ENCODE data around the gene RPS6KB2. TPM values are rescaled to one million over a fixed set of nuclear protein-coding genes. Genes with fewer than 3 reads are reported as not detected.

The RPS6KB2 gene
- total and polyA plus RNA-seq, 2 experiments from 2014 or later, result 65.0 to 105 TPM

GRCh38 chr11:67397536-67397935, 30.8 kb upstream of the RPS6KB2 start:
- 73% methylated on average over 6 of the region's 6 CpGs for WGBS (ENCODE audit: low lambda C conversion rate, missing lambda C conversion rate)
- Histone ChIP-seq H2AFZ (no peak overlapping the region), H3K27ac (no peak overlapping the region), H3K27me3 (no peaks in the 10 kb centered on the region), H3K4me1 (ENCODE audit: insufficient read depth) (peaks cover 15% of the 10 kb centered on the region), H3K36me3 (replicated peaks; ENCODE audit: insufficient read depth, low read depth) (no peaks in the 10 kb centered on the region), H3K9me3 (ENCODE audit: low read depth) (no peaks in the 10 kb centered on the region), H4K20me1 (ENCODE audit: insufficient read depth, poor library complexity, severe bottlenecking) (peaks cover 11% of the 10 kb centered on the region), H3K4me2 (no peak overlapping the region), H3K9me2 (replicated peaks; ENCODE audit: insufficient read depth) (no peaks in the 10 kb centered on the region), H3K4me3 (no peak overlapping the region), H3K79me2 (peaks cover 29% of the 10 kb centered on the region)
- no peak for TF ChIP-seq EZH2 (IDR thresholded peaks at IDR 0.05; ENCODE audit: borderline replicate concordance)
- DNase-seq (ENCODE audit: low spot score), result no peak

DNA sequence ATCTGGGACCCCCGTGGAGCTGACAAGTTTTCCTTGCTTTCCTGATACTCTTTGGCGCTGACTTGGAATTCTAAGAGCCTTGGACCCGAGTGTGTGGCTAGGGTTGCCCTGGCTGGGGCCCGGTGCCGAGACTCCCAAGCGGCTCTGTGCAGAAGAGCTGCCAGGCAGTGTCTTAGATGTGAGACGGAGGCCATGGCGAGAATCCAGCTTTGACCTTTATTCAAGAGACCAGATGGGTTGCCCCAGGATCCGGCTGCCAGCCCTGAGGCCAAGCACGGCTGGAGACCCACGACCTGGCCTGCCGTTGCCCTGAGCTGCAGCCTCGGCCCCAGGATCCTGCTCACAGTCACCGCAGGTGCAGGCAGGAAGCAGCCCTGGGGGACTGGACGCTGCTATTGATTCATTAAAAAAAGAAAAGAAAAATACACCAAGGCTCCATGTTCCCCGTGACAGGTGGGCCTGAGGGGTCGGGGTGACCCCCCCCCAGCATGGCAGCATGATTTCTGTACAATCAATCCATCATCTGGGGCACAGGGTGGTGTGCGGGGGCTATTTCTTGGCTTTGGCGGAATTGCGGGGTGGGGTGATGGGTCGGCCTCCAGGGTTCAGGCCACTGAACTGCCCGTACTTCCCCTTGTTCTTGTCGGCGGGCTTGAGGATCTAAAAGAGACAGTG, 30.2 kb upstream of the RPS6KB2 start:
- Histone ChIP-seq H3K4me1 (ENCODE audit: insufficient read depth) (peaks cover 15% of the 10 kb centered on the region), H3K4me3 (no peak overlapping the region), H3K79me2 (peaks cover 28% of the 10 kb centered on the region), H4K20me1 (ENCODE audit: insufficient read depth, poor library complexity, severe bottlenecking) (peaks cover 11% of the 10 kb centered on the region), H2AFZ (no peak overlapping the region), H3K9me3 (ENCODE audit: low read depth) (no peaks in the 10 kb centered on the region), H3K27ac (no peak overlapping the region), H3K9me2 (replicated peaks; ENCODE audit: insufficient read depth) (no peaks in the 10 kb centered on the region), H3K36me3 (replicated peaks; ENCODE audit: insufficient read depth, low read depth) (no peaks in the 10 kb centered on the region), H3K4me2 (no peak overlapping the region), H3K27me3 (no peaks in the 10 kb centered on the region)
- WGBS (ENCODE audit: low lambda C conversion rate, missing lambda C conversion rate), result 92% methylated on average over 24 of the region's 24 CpGs
- TF ChIP-seq, protein P1, sequence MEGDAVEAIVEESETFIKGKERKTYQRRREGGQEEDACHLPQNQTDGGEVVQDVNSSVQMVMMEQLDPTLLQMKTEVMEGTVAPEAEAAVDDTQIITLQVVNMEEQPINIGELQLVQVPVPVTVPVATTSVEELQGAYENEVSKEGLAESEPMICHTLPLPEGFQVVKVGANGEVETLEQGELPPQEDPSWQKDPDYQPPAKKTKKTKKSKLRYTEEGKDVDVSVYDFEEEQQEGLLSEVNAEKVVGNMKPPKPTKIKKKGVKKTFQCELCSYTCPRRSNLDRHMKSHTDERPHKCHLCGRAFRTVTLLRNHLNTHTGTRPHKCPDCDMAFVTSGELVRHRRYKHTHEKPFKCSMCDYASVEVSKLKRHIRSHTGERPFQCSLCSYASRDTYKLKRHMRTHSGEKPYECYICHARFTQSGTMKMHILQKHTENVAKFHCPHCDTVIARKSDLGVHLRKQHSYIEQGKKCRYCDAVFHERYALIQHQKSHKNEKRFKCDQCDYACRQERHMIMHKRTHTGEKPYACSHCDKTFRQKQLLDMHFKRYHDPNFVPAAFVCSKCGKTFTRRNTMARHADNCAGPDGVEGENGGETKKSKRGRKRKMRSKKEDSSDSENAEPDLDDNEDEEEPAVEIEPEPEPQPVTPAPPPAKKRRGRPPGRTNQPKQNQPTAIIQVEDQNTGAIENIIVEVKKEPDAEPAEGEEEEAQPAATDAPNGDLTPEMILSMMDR (IDR thresholded peaks at IDR 0.05; ENCODE audit: poor library complexity), result no peak
- TF ChIP-seq EZH2 (IDR thresholded peaks at IDR 0.05; ENCODE audit: borderline replicate concordance) (no peak), EZH2phosphoT487 (IDR thresholded peaks at IDR 0.05; ENCODE audit: low read depth, severe bottlenecking, unreplicated experiment) (no peak)
- no peak for DNase-seq (ENCODE audit: low spot score)

DNA sequence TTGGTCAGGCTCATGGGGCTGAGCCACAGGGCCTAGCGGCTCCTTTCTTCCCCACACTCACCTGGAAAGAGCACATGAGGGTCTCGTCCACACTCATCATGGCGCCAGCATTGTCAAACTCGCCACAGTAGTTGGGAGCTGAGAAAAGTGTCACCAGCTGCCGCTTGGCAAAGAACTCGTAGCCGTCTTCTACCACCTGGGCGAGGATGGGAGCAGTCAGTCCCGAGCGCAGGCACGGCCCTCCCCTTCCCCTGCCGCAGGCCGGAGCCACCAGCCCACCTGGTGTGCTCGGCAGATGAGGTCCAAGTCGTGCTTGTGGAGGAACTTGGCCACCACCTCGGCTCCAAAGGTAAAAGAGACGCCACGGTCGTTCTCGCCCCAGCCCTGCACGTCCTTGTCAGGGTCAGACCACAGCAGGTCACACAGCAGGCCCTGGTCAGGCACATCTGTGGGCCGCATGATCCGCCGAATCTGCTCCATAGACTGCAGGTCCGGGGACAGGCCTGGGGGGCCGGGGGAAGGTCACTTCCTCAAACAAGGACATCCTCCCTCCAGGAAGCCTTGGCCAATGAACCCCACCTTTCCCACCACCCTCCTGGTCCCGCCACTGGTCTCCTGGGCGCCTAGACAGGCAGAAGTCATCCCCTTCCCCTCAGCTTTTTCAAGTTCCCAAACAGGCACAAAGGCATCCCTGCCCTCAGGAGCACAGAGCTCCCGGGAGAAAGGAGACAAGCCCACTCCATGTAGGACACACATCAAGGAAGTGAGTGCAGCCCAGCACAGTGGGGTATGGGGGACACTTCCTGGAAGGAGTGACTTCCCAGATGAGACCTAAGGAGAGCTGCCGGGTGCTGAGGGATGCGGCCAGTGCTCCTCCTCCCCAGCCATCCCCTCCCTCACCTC, 29.4 kb upstream of the RPS6KB2 start:
- Histone ChIP-seq H3K9me3 (ENCODE audit: low read depth) (no peaks in the 10 kb centered on the region), H3K27ac (no peak overlapping the region), H3K4me3 (no peak overlapping the region), H2AFZ (no peak overlapping the region), H3K27me3 (no peaks in the 10 kb centered on the region), H3K79me2 (peaks cover 23% of the 10 kb centered on the region), H3K4me2 (no peak overlapping the region), H3K9me2 (replicated peaks; ENCODE audit: insufficient read depth) (no peaks in the 10 kb centered on the region), H3K4me1 (ENCODE audit: insufficient read depth) (peaks cover 15% of the 10 kb centered on the region), H4K20me1 (ENCODE audit: insufficient read depth, poor library complexity, severe bottlenecking) (peaks cover 11% of the 10 kb centered on the region), H3K36me3 (replicated peaks; ENCODE audit: insufficient read depth, low read depth) (no peaks in the 10 kb centered on the region)
- 94% methylated on average over 31 of the region's 31 CpGs for WGBS (ENCODE audit: low lambda C conversion rate, missing lambda C conversion rate)
- no peak for TF ChIP-seq EZH2 (IDR thresholded peaks at IDR 0.05; ENCODE audit: borderline replicate concordance)
- TF ChIP-seq EZH2phosphoT487 (IDR thresholded peaks at IDR 0.05; ENCODE audit: low read depth, severe bottlenecking, unreplicated experiment), result no peak
- TF ChIP-seq, protein P1 (IDR thresholded peaks at IDR 0.05; ENCODE audit: poor library complexity), result no peak
- DNase-seq (ENCODE audit: low spot score), result no peak
